NCI-H1417 treated with DMSO at 0.1 percent for 48 hours (cell line): ENCODE data around the gene HPSE2.
"Not testable (repeated sequence)": the region's sequence is repeated elsewhere in the genome, so short reads cannot be mapped to it uniquely, and the experiment has no call there.

Experiments
- DNase-seq: peaks from one replicate; lab custom pipeline; 2025; lab: John Stamatoyannopoulos, UW

Gene HPSE2

GRCh38 chr10:99235658-99236626, at the start of gene HPSE2:
TSS of gene HPSE2 (minus strand) at chr10:99235852.
- DNase-seq, result no peak

- no peak for DNase-seq
These were observed 44.8 kb upstream of the HPSE2 start for GRCh38 chr10:99280472-99280871.

- DNase-seq, result no peak
These were observed 44.0 kb upstream of the HPSE2 start for GRCh38 chr10:99279626-99280111.

GRCh38 chr10:99276848-99277486, 41.3 kb upstream of the HPSE2 start:
- DNase-seq, result no peak

GRCh38 chr10:99266383-99266782, 30.7 kb upstream of the HPSE2 start:
- no peak for DNase-seq

GRCh38 chr10:99248824-99249223, 13.2 kb upstream of the HPSE2 start:
- no peak for DNase-seq

- DNase-seq, result not testable (repeated sequence)
These were observed 12.2 kb upstream of the HPSE2 start for GRCh38 chr10:99247893-99248292.

- no peak for DNase-seq
These were observed 1.1 kb upstream of the HPSE2 start for GRCh38 chr10:99236627-99237309.

GRCh38 chr10:99234791-99235657, 628 bp downstream of the HPSE2 start:
- no peak for DNase-seq

GRCh38 chr10:99234041-99234790, 1.4 kb downstream of the HPSE2 start:
- DNase-seq, result no peak

- no peak for DNase-seq
These were observed 2.0 kb downstream of the HPSE2 start for GRCh38 chr10:99233689-99234037.

GRCh38 chr10:99233000-99233688, 2.5 kb downstream of the HPSE2 start:
- DNase-seq, result no peak

GRCh38 chr10:99232360-99232999, 3.2 kb downstream of the HPSE2 start:
- no peak for DNase-seq

- DNase-seq, result no peak
These were observed 10.9 kb downstream of the HPSE2 start for GRCh38 chr10:99224766-99225165.

GRCh38 chr10:99207340-99207739, 28.3 kb downstream of the HPSE2 start:
- no peak for DNase-seq

- DNase-seq, result no peak
These were observed 32.3 kb downstream of the HPSE2 start for GRCh38 chr10:99203310-99203709.

- no peak for DNase-seq
These were observed 62.7 kb downstream of the HPSE2 start for GRCh38 chr10:99172950-99173349.

GRCh38 chr10:99172128-99172738, 63.4 kb downstream of the HPSE2 start:
- DNase-seq, result no peak

GRCh38 chr10:99170116-99170675, 65.5 kb downstream of the HPSE2 start:
- DNase-seq, result no peak
